Astrocyte of the hippocampus (primary cell): ENCODE measurements around the gene MPV17.
"Not testable (repeated sequence)": the region's sequence is repeated elsewhere in the genome, so short reads cannot be mapped to it uniquely, and the experiment has no call there.

Experiments used
- DNase-seq: peaks from one replicate; pipeline ENCODE4 v3.0.0; 2011; ENCODE audit warnings: low read depth, low spot score

The MPV17 gene

DNA sequence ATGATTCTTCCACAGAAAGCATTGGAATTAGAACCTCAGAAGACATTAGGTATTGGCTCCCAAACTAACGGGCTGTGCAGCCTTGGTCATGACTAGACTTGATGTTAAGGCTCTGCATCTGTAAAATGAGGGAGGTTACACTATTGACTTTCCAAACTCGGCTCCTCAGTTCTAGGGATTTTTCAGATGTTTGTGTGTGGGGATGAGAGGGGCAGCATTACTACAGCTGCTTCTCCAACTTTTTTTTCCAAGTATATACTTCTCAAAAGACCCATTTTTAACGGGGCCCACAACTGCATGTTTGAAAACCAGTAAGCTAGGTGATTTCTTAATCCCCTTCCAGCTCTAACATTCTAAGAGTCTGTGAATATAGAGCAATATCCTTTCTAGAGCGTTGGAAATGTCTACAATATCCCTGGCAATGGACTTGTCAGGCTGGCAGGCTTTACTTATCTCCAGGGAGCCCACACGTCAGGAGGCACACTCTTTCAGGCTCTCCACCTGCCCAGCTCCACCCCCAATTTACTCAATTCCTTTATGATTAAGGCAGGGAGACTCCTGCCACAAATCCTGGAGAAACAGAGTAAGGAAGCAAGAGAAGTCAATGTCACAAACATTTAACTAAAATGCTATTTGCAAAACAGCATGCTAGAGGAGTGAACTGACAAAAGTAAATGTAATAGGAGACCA is 844 bp upstream of the MPV17 start:
- no peak for DNase-seq

DNA sequence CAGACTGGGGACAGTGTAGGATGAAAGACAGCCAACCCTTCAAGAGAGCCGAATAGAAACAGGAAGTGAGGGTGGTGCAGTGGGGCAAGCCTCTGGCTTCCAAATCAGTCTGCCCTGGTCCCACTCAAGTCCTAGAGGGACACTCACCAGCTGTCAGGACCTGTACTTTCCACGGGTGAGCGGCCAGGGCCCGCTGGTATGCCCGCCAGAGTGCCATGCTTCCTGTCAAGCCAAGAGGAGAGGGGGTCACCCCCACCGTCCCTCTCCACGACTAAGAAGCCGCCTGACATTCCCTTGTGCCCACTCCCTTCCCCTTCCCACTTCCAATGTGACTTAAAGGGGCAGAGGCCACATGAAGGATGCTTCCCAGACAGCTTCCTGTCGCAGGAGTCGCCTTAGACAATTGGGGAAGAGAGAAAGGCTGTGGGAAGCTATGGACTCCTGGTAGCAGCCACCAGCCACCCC is 564 bp downstream of the MPV17 start:
- peak; percentile 31 for DNase-seq

DNA sequence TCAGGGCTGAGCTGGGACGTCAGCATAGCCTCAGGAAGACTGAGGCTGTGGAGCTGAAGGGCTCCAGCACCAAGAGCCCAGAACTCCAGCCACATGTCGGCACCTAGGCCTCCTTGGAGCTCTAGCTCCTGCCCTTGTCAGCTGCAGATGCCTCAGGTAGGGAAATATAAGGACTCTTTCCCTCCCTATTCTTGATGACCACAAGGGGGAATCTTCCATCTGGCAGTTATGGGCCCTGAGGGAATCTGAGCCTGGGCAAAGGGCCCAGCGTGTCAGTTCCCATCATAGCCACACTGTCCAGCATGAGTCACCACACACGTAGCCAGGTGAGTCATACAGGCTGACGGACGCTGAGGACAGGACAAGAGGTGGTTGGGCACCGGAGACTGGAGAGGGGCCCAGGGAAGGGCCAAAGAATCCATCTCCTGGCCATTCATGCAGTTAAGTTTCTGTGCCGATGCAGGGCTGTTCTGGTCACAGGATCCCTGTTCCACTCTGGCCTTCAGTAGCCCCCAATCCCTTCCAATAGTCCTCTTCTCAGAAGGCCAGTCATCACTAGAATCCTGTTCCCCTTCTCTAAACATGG is 1.8 kb downstream of the MPV17 start:
- peak; percentile 97 for DNase-seq

GRCh38 chr2:27319839-27320238 is 3.1 kb downstream of the MPV17 start:
- DNase-seq, result not testable (repeated sequence)

- peak; percentile 56 for DNase-seq
Measured at GRCh38 chr2:27316655-27317412, 6.1 kb downstream of the MPV17 start.

DNA sequence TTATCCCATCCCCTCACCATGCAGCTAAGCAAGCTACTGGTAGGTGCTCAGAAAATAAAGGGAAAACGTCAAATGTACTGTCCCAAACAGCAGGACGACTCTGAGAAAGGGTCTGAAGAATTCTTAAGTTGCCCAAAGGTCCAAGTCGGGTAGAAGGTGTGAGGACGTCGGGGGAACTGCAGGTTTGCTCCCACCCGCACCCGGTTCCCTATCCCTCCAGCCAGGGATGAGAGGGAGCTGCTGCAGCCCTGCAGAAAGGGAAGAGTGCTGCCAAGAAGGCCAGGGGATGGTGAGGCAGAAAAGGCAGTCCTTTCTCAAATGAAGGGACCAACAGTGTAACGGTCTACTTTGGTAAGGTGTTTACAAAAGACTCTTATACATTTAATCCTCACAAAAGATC is 7.8 kb downstream of the MPV17 start:
- DNase-seq, result no peak

DNA sequence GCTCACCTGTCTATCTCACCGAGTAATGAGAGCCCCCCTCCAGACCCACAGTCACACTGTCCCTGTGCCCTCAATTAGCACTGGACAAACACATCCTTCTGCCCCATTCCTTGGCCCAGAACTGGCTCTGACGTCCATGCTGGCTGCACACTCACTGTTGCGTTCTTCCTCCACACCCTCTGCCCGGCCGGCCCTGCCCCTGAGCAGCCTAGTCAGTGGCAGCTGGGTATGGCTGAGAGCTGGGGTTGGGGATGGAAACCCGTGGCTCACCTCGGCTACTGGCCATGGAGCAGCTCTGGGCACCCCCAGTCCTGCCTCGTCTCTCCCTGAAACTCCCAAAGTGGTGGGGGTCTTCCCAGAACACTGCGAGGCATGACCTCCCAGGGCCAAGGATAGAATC is 8.2 kb downstream of the MPV17 start:
- DNase-seq, result no peak

DNA sequence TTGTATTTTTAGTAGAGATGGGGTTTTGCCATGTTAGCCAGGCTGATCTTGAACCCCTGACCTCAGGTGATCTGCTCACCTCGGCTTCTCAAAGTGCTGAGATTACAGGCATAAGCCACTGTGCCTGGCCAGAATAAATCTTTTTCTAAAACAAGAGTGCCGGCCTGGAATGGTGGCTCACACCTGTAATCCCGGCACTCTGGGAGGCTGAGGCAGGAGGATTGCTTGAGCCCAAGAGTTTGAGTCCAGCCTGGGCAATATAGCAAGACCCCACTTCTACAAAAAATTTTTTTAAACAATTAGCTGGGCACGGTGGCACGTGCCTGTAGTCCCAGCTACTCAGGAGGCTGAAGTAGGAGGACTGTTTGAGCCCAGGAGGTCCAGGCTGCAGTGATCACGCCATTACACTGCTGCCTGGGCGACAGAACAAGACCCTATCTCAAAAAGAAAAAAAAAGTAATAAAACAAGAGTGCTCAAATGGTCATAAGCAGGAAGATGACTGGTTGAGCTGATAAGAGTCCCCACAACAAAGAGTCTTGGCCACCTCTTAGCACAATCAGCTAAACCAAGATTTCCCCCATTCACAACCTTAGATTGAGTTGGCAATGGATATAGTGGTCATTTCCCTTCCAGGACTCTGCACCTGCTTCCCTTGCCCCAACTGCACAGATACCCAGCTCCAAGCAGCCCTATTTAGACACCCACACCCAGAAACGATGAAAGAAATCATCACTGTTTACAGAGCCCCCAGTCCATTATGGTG is 8.8 kb downstream of the MPV17 start:
- no peak for DNase-seq

DNA sequence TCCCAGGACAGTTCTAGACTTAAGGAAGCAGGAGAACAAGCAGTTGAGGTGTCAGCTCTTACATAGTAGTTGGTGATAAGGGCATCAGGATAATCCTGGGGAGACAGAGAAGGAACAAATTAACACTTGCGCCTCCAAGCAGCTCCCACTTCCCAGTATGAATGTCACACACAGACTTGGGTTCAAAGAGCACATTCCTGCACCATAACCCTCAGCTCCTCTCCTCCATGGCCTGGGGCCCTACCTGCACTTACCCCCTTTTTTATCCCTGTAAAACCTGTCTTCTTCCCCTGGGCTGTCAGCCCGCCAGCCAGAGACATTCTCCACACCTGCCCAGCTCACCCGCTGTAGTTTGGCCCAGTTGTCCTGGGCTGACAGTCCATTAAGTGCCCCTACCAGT is 10.7 kb downstream of the MPV17 start:
- DNase-seq, result no peak

DNA sequence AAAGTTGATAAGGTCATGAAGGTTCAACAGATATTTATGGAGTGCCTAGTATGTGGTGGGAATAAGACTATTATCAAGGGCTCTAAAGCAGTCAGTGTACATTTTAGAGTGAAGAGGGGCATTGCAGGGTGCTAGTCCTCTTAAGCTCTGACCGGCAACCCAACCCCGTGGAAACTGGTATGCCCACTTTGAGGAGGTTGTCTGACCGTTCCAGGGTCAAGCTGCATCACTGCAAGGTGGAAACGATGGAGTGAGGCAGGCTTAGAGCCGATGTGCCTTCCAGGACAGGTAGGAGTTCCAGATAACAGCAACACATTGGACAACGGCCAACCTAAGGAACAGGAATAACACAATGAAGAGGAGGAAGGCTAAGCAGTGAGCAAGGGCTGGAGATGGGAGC is 13.2 kb downstream of the MPV17 start:
- no peak for DNase-seq

DNA sequence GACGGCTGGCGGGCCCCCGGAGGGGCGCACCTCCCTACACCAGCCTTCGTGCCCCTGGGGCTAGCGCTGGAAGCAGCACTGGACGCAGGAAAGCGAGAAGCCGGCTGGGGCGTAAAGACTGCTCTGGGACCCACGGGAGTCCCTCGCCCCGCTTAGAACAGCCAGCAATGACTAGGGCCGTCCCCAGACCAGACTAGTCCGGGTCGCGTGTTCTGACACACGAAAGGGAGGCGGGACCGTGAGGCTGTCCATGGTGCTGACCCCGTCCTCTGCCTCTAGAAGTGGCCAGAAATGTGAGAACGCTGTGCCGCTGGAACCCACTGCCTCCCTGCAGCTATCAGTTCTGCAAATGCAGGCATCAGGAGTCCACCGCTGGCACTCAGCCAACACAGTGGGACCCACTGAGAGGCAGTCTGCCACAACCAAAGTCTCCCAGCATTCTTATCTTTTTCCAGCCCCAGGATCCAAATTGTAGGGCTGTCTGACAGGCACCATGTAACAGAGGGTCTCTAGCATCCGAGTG is 14.5 kb downstream of the MPV17 start, which contains the start of gene UCN:
TSS of gene UCN (minus strand) at position 87 of the 523 bp plus-strand sequence. CDS start 550 bp downstream, outside the sequence.
- DNase-seq, result peak; percentile 78

- DNase-seq, result peak; percentile 27
Measured at GRCh38 chr2:27307545-27308358, 15.1 kb downstream of the MPV17 start.

- no peak for DNase-seq
Measured at GRCh38 chr2:27307287-27307544, 15.7 kb downstream of the MPV17 start.

DNA sequence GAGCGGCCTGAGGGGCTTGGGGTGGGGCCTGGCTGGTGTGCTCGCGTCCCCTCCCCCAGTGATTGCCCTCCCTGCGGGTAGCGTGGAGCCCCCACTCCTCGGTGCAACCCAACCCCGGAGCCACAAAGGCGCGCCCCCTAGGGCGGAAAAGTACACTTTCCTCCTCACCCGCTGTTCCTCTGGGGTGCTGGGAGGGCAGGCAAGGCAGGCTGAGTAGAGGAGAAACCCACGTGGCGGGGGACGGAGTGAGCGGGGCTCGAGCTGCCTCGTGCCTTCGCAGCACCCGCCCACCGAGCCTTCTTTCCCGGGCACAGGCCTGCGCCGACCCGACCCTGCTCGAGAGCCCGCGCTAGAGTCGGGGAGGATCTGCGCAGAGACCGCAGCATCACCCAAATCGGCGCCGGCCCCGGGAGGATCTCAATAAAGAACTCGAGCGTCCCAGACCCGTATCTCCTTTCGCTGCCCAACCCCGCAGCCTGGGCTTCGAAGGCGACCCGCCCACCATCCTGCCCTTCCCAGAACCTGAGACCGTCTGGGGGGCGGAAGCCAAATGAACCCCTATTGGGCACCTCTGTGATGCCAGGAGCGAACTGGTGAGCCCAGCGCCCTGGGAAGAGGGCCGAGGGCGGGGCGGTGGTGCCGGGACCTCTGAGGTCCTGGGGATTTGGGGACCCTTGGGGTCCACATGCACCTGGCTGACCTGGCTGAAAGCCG is 16.2 kb downstream of the MPV17 start:
- no peak for DNase-seq

GRCh38 chr2:27306136-27306535 is 16.8 kb downstream of the MPV17 start:
- DNase-seq, result no peak

- DNase-seq, result no peak
Measured at GRCh38 chr2:27305516-27305915, 17.4 kb downstream of the MPV17 start.

DNA sequence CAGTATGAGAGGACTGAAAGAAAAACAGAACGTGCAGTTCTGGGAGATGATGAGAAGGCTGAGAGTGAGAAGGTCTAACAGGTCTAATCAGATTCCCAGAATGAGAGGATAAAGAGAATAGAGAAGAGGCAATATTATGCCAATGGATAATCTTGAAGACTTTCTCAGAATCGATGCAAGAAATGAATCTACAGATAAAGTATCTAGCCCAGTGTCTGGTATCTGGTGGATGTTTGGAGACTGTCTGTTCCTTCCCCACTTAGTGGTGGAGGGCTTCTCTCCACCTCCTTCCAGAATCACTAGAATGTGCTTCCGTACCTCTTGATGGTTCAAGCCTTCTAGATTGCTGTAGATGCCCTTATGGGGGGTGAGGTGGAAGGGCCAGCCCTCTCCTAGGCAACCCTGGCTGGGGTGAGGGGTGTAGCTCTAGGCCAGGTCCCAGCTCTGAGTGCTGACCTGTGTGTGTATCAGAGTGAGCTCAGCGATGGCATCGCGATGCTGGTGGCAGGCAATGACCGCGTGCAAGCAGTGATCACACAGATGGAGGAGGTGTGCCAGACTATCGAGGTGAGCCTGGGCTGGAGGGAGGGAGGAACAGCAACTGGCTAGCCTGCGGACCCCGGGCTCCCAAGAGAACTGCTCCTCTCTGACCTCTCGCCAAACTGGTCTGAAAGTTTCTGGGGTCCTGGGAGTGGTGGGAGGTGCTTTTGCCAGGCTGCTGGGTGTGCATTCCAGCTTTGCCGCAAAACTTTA is 18.2 kb downstream of the MPV17 start:
- no peak for DNase-seq

GRCh38 chr2:27303093-27304025 is 19.5 kb downstream of the MPV17 start:
- DNase-seq, result peak; percentile 63

- DNase-seq, result not testable (repeated sequence)
Measured at GRCh38 chr2:27300606-27301005, 22.3 kb downstream of the MPV17 start.
